ENCODE data around the gene P2RX7.

DNA sequence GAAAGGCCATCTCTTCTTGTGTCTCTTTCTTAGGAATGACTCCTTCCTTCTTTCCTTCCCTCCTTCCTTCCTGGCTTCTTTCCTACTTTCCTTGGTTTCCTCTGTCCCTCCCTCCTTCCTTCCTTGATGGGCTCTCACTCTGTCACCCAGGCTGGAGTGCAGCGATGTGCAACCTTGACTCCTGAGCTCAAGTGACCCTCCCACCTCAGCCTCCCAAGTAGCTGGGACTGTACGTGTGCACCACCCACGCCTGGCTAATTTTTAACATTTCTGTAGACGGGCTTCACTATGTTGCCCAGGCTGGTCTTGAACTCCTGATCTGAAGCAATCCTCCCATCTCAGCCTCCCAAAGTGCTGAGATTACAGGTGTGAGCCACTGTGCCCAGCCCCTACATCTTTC, 10.9 kb upstream of the P2RX7 start:
- TF ChIP-seq, protein P1, sequence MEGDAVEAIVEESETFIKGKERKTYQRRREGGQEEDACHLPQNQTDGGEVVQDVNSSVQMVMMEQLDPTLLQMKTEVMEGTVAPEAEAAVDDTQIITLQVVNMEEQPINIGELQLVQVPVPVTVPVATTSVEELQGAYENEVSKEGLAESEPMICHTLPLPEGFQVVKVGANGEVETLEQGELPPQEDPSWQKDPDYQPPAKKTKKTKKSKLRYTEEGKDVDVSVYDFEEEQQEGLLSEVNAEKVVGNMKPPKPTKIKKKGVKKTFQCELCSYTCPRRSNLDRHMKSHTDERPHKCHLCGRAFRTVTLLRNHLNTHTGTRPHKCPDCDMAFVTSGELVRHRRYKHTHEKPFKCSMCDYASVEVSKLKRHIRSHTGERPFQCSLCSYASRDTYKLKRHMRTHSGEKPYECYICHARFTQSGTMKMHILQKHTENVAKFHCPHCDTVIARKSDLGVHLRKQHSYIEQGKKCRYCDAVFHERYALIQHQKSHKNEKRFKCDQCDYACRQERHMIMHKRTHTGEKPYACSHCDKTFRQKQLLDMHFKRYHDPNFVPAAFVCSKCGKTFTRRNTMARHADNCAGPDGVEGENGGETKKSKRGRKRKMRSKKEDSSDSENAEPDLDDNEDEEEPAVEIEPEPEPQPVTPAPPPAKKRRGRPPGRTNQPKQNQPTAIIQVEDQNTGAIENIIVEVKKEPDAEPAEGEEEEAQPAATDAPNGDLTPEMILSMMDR (conservative IDR thresholded peaks at IDR 0.05 in 1 of 2, IDR thresholded peaks at IDR 0.05 in 1 of 2; ENCODE audit: low read depth in 1 of 2, low read length in 2 of 2), result no peak
- no peak for TF ChIP-seq EZH2 (IDR thresholded peaks at IDR 0.05; ENCODE audit: low read length, missing control alignments)
